OCI-M2 (cell line): ENCODE measurements around the gene OGFOD3.

Experiments used
- DNase-seq: peaks from one replicate; lab custom pipeline; 2025; ENCODE audit not compliant: unreplicated experiment; lab: John Stamatoyannopoulos, UW

Gene OGFOD3

GRCh38 chr17:82408288-82408937 lies 10.0 kb downstream of the OGFOD3 start:
- no peak for DNase-seq

DNA sequence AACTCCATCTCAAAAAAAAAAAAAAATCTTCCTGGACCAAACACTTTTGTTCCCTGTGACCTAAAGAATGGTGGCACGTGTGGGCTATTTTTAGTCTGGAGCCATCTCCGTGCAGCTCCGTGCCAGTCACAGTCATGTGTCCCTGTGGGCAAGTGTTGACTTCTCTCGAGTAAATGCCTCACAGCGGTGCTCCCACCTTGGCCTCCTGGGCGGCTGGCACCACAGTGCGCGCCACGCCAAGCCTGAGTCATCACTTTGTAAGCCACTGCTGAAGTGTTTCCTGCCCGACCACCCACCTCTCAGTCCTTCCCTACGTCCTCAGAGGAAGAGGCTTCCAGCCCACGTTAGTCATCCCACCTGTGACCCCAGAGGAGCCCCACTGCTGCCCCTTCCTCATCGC lies 11.1 kb downstream of the OGFOD3 start:
- no peak for DNase-seq

DNA sequence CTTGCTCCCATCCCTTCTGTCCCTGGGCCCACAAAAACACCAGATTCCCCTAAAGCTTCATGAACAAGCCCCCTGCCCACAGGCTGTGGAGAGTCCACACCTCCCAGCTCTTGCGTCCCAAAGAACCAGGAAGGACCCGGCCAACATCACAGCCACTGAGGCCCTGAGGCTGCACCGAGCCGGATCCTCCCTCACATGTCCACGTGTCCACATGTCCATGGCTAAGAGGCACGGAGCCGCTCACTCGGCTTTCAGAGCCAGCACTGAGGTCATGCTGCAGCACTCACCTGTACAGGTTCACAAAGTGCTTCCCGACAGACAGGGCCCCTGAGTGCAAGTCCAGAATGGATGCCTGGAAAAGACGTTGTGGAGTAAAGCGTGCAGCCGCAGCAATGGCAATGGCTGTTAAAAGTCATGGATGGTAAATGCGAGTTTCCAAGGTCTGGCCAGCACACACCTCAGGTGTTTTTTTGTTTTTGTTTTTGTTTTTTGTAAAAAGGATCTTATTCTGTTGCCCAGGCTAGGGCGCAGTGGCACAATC lies 12.2 kb downstream of the OGFOD3 start:
- DNase-seq, result no peak

DNA sequence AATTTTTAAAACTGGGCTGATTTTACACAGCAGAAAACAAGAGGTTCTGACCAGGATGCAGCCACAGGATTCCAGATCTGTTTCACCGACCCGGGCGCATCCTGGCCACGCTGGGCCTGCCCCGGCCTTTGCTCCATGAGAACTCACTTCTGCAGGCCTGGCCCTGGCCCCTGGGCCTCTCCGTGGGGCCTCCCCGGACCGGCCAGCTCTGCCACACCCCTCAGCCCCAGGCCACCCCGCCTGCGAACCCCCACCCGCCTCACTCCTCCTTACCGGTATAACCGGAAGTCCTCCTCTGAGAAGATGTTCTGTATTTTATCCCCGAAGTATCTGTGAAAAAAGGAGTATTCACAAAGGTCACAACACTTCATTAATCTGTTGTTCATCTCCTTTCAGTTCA lies 13.3 kb downstream of the OGFOD3 start:
- DNase-seq, result no peak

DNA sequence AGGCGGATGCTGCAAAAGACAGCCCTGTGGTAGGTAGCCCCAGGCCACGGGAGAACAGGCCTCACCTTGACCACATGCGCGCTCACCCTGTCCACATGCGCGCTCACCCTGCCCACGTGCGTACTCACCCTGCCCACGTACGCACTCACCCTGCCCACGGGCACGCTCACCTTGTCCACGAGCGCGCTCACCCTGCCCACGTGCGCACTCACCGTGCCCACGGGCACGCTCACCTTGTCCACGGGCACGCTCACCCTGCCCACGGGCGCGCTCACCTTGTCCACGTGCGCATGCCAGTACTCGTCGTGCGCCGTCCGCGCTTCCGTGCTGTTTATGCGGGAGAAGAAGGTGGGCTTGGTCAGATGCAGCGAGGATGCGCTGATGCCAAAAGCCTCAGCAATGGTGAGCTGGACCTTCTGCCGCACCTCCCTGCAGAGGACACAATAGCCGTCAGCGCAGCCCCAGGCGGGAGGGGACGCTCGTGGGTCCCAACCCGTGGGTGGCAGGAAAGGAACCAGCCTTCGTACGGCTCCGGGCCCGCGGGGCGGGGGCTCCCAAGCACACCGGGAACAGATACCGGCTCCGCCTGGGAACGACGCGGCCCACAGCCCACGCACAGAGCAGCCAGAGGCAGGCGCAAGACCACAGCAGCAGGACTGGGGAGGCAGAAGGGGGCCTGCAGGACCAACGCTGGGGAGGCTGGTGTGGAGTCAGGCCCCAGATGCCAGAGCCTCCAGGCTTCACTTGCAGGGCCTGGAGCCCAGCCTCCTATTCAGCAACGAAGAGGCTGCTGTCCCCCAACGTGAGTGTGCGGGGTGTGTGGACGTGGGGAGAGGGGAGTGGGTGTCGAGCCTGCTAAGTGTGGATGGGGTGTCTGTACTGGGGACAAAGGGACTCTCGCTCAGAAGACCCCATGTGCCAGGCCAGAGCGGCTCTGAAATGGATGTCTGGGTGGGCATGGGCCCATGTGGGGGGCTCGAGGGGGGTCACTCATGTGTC lies 14.4 kb downstream of the OGFOD3 start:
- DNase-seq, result no peak

- DNase-seq, result no peak
Measured at GRCh38 chr17:82402865-82403264, 15.5 kb downstream of the OGFOD3 start.

GRCh38 chr17:82400830-82401229 lies 17.6 kb downstream of the OGFOD3 start:
- no peak for DNase-seq

DNA sequence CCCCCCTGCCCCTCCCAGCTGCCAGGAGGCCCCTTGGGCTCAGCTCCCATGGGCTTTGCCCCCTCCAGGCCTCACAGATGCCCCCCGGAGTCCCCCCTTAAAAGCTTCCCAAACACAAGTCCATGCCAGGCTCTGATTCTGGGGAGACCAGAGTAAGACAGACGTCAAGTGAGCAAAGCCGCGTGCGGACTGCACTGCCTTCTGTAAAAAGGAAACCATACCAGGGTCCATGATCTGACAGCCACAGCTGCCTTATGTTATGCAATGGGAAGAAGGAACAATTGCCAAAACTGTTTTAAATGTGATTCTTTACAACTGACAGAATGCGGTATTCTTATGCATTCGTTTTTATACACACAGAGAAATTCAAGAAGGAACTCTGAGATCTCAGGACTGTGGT lies 18.2 kb downstream of the OGFOD3 start:
- DNase-seq, result no peak

- DNase-seq, result no peak
Measured at GRCh38 chr17:82399601-82400101, 18.7 kb downstream of the OGFOD3 start.

GRCh38 chr17:82399041-82399441 lies 19.3 kb downstream of the OGFOD3 start:
- no peak for DNase-seq

GRCh38 chr17:82397449-82398335 lies 20.7 kb downstream of the OGFOD3 start:
- DNase-seq, result no peak

- DNase-seq, result no peak
Measured at GRCh38 chr17:82396601-82397435, 21.6 kb downstream of the OGFOD3 start.

GRCh38 chr17:82394278-82394677 lies 24.1 kb downstream of the OGFOD3 start:
- DNase-seq, result no peak

- DNase-seq, result no peak
Measured at GRCh38 chr17:82392941-82393340, 25.4 kb downstream of the OGFOD3 start.

GRCh38 chr17:82392209-82392920 lies 26.0 kb downstream of the OGFOD3 start:
- DNase-seq, result no peak

DNA sequence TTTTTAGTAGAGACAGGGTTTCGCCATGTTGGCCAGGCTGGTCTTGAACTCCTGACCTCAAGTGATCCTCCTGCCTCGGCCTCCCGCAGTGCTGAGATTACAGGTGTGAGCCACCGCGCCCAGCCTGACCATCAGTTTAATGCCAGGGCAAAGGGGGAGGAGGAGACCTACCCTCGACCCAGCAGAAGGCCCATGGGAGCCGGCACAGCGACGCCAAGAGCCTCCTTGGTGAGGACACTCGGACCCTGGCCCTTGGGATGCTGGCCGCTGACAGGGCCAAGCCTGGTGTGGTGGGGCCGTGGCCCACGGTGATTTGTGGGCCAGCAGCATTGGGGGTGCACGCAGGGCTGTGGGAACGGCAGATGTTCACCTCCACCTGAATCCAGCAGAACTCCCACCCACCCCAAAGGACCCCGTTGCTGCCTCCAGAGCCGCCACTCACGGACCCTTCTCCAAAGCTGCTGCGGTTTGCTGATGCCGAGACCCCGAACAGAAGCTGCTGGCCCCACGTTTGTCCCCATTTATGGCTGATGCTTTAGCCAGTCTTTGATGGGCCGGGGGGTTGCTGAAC lies 26.8 kb downstream of the OGFOD3 start:
- no peak for DNase-seq

DNA sequence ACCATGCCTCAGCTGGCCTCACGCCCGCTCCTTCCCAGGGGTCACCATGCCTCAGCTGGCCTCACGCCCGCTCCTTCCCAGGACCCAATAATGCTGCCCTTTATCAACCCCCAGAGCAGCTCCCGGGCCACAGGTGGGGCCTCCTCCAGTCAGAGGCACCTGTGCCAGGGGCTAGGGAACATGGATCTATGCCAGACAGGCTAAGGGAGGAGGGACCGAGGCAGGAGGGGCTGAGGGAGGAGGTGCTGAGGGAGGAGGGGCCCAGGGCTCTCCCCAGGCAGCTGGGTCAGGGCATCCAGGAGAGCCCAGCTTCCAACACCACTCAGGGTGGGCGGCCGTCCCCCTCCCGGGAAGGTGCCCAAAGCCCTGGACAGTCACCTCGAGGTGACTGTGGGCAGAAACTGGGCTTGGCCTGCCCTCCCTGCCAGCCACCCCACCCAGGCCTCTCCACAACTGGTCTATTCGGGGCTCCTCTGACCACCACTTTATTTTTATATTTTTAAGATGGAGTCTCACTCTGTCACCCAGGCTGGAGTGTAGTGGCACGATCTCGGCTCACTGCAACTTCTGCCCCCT lies 27.4 kb downstream of the OGFOD3 start:
- no peak for DNase-seq

- DNase-seq, result no peak
Measured at GRCh38 chr17:82390015-82390859, 28.1 kb downstream of the OGFOD3 start.
